ENCODE data around the gene AK9. TPM values are rescaled to one million over a fixed set of nuclear protein-coding genes. Genes with fewer than 3 reads are reported as not detected.

The AK9 gene
- total and polyA plus RNA-seq, 2 donors: 12.9 to 14.4 TPM

DNA sequence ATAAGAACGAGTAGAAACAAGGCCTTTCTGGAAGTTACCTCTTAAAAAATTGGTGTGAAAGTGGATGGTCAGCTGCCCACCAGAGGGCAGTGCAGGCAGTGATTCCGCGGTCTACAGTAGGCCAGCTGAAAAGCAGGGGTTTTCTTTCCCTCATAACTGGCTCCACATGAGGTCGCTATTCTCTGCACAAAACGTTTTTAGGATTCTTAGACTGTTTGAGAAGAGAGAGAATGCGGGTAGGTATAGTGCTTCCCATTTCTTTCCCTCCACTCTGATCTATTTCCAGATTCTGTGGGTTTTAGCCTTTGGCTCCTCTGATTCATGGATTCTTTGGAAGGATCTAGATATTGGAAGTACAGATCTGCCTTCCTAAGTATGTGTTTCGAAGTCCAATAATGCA is 14.3 kb upstream of the AK9 start:
- no peak overlapping the region for H3K4me3 ChIP-seq (ENCODE audit: low read length in 2 of 2)

DNA sequence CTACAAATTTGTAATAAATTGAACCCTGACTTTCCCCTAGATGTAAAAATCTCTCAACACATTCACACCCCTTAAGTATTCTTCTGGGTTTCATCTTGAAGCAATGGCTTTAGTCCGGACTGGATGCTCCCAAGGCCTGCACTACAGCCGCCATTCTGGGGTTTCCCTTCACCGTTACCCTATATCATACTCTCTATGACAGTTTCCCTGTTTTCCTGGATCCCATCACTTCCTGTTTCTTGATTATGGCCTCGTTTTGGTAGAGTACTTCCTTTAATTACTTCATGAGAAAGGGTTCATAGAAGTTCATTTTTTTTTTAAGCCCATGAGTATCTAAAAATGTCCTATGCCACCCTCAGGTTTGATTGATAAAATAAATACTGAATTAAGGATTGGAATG is 11.8 kb upstream of the AK9 start:
- H3K27ac ChIP-seq (ENCODE audit: low read depth in 1 of 2, low read length in 1 of 2): no peak overlapping the region
- 72% methylated on average over 4 of the region's 4 CpGs for WGBS
- no peak for DNase-seq (ENCODE audit: low read depth in 6 of 9, low spot score in 9 of 9)

More for the DNA sequence above, 14.3 kb upstream of the AK9 start:
- Histone ChIP-seq H3K9me3 (ENCODE audit: control insufficient read depth in 2 of 2, insufficient read depth in 1 of 2, low read length in 1 of 2) (no peaks in the 10 kb centered on the region), H3K27me3 (ENCODE audit: control insufficient read depth in 2 of 2, insufficient read depth in 1 of 2, low read length in 1 of 2) (no peaks in the 10 kb centered on the region), H3K27ac (ENCODE audit: low read depth in 1 of 2, low read length in 1 of 2) (no peak overlapping the region), H3K4me1 (ENCODE audit: control insufficient read depth in 2 of 2, insufficient read depth in 2 of 2, low read length in 2 of 2) (peaks cover 2 to 8% of the 10 kb centered on the region in 2 donors), H3K36me3 (ENCODE audit: control insufficient read depth in 2 of 2, insufficient read depth in 2 of 2, low read length in 1 of 2) (no peaks in the 10 kb centered on the region)
- peak; percentile 49 to 88 (median 76) for DNase-seq (ENCODE audit: low read depth in 6 of 9, low spot score in 9 of 9)
- WGBS: 21% methylated on average over 7 of the region's 7 CpGs

DNA sequence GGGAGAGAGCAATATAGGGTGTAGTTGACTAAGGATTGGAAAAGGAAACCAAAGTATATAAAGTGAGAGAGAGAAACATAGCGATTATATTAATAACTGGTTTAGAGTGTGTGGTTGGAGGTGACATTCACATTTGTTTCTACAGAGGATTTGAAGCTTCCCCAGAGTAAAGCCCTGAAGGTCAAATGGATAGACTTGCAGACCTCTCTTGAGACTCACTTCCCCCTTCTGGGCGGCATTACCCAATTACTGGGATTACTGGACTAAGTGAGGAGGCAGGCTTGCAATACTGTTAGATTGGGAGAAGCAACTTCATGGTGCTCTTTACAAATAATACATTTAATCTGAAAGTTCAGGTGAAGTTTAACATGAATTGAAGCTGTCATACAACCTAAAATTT is 10.8 kb upstream of the AK9 start:
- WGBS: 94% methylated on average over 2 of the region's 2 CpGs
- Histone ChIP-seq H3K9me3 (ENCODE audit: control insufficient read depth in 2 of 2, insufficient read depth in 1 of 2, low read length in 1 of 2) (no peaks in the 10 kb centered on the region), H3K27ac (ENCODE audit: low read depth in 1 of 2, low read length in 1 of 2) (no peak overlapping the region), H3K4me3 (ENCODE audit: low read length in 2 of 2) (no peak overlapping the region), H3K36me3 (ENCODE audit: control insufficient read depth in 2 of 2, insufficient read depth in 2 of 2, low read length in 1 of 2) (no peaks in the 10 kb centered on the region), H3K4me1 (ENCODE audit: control insufficient read depth in 2 of 2, insufficient read depth in 2 of 2, low read length in 2 of 2) (peaks cover 2 to 8% of the 10 kb centered on the region in 2 donors), H3K27me3 (ENCODE audit: control insufficient read depth in 2 of 2, insufficient read depth in 1 of 2, low read length in 1 of 2) (no peaks in the 10 kb centered on the region)
- no peak for DNase-seq (ENCODE audit: low read depth in 6 of 9, low spot score in 9 of 9)

More for the DNA sequence above, 11.8 kb upstream of the AK9 start:
- H3K27me3 ChIP-seq (ENCODE audit: control insufficient read depth in 2 of 2, insufficient read depth in 1 of 2, low read length in 1 of 2): no peaks in the 10 kb centered on the region
- peaks cover 2 to 8% of the 10 kb centered on the region in 2 donors for H3K4me1 ChIP-seq (ENCODE audit: control insufficient read depth in 2 of 2, insufficient read depth in 2 of 2, low read length in 2 of 2)
- no peaks in the 10 kb centered on the region for H3K9me3 ChIP-seq (ENCODE audit: control insufficient read depth in 2 of 2, insufficient read depth in 1 of 2, low read length in 1 of 2)
- no peaks in the 10 kb centered on the region for H3K36me3 ChIP-seq (ENCODE audit: control insufficient read depth in 2 of 2, insufficient read depth in 2 of 2, low read length in 1 of 2)
- H3K4me3 ChIP-seq (ENCODE audit: low read length in 2 of 2): no peak overlapping the region

DNA sequence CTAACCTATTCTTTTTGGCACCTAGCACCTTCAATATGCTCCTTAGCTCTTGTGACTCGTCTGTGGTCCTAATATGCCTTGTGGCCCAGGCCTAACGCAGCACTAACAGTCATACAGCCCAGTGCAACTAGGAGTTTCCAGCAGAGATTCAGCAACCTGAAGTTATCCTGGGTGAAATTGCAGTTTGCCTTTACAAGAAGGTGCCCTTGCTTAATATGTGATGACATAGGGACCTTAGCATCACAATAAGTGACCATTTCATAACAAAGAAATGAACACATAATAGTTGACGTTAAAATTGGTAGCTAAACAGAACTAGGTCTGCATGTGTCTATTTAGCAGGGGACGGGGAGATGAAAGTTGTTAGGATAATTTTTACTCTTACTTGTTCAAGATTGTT is 10.2 kb upstream of the AK9 start:
- no peaks in the 10 kb centered on the region for H3K9me3 ChIP-seq (ENCODE audit: control insufficient read depth in 2 of 2, insufficient read depth in 1 of 2, low read length in 1 of 2)
- no peaks in the 10 kb centered on the region for H3K36me3 ChIP-seq (ENCODE audit: control insufficient read depth in 2 of 2, insufficient read depth in 2 of 2, low read length in 1 of 2)
- no peaks in the 10 kb centered on the region for H3K27me3 ChIP-seq (ENCODE audit: control insufficient read depth in 2 of 2, insufficient read depth in 1 of 2, low read length in 1 of 2)
- peaks cover 2 to 4% of the 10 kb centered on the region in 2 donors for H3K4me1 ChIP-seq (ENCODE audit: control insufficient read depth in 2 of 2, insufficient read depth in 2 of 2, low read length in 2 of 2)
- no peak overlapping the region for H3K4me3 ChIP-seq (ENCODE audit: low read length in 2 of 2)
- no peak for DNase-seq (ENCODE audit: low read depth in 6 of 9, low spot score in 9 of 9)
- H3K27ac ChIP-seq (ENCODE audit: low read depth in 1 of 2, low read length in 1 of 2): no peak overlapping the region
- 96% methylated on average over 4 of the region's 4 CpGs for WGBS

DNA sequence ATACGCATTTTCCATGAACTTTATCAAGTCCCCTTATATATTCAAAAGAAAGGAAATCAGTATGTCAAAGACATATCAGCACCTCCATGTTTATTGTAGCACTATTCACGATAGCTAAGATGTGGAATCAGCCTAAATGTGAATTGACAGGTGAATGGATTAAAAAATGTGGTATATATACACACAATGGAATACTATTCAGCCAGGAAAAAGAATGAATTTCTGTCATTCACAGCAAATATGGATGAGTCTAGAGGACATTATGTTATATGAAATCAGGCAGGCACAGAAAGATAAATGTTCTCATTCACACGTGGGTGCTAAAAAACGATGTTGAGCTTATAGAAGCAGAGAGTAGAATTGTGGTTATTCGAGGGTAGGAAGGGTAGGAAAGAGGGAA is 5.4 kb upstream of the AK9 start:
- peaks cover 3 to 7% of the 10 kb centered on the region in 2 donors for H3K4me1 ChIP-seq (ENCODE audit: control insufficient read depth in 2 of 2, insufficient read depth in 2 of 2, low read length in 2 of 2)
- H3K36me3 ChIP-seq (ENCODE audit: control insufficient read depth in 2 of 2, insufficient read depth in 2 of 2, low read length in 1 of 2): peaks cover 0 to 3% of the 10 kb centered on the region in 2 donors
- H3K27ac ChIP-seq (ENCODE audit: low read depth in 1 of 2, low read length in 1 of 2): no peak overlapping the region
- no peak for DNase-seq (ENCODE audit: low read depth in 6 of 9, low spot score in 9 of 9)
- no peaks in the 10 kb centered on the region for H3K9me3 ChIP-seq (ENCODE audit: control insufficient read depth in 2 of 2, insufficient read depth in 1 of 2, low read length in 1 of 2)
- WGBS: 97% methylated on average over 5 of the region's 5 CpGs
- no peak overlapping the region for H3K4me3 ChIP-seq (ENCODE audit: low read length in 2 of 2)
- no peaks in the 10 kb centered on the region for H3K27me3 ChIP-seq (ENCODE audit: control insufficient read depth in 2 of 2, insufficient read depth in 1 of 2, low read length in 1 of 2)

DNA sequence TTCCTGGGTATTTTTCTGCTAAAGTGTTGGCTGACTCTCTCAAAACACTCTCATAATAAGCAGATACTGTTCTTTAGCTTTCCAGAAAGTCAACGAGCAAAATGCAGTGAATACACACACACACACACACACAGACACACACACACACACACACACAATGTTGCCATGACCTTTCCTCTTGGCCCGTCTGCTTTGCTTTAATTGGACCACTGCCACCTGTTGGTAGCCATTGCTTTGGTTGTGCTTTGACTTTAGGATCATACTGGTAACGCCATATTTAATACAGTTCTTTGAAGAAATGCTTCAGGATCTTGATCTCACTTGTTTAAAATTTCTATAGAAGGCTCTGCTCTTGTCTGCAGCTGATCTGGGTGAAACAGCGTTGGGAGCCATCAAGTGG is 4.5 kb upstream of the AK9 start:
- Histone ChIP-seq H3K27me3 (ENCODE audit: control insufficient read depth in 2 of 2, insufficient read depth in 1 of 2, low read length in 1 of 2) (no peaks in the 10 kb centered on the region), H3K4me3 (ENCODE audit: low read length in 2 of 2) (no peak overlapping the region), H3K36me3 (ENCODE audit: control insufficient read depth in 2 of 2, insufficient read depth in 2 of 2, low read length in 1 of 2) (peaks cover 0 to 3% of the 10 kb centered on the region in 2 donors), H3K9me3 (ENCODE audit: control insufficient read depth in 2 of 2, insufficient read depth in 1 of 2, low read length in 1 of 2) (no peaks in the 10 kb centered on the region), H3K27ac (ENCODE audit: low read depth in 1 of 2, low read length in 1 of 2) (peak overlapping the region in 1 of 2 donors; percentile 9), H3K4me1 (ENCODE audit: control insufficient read depth in 2 of 2, insufficient read depth in 2 of 2, low read length in 2 of 2) (peaks cover 3 to 7% of the 10 kb centered on the region in 2 donors)
- no peak for DNase-seq (ENCODE audit: low read depth in 6 of 9, low spot score in 9 of 9)
- 96% methylated on average over 4 of the region's 4 CpGs for WGBS

DNA sequence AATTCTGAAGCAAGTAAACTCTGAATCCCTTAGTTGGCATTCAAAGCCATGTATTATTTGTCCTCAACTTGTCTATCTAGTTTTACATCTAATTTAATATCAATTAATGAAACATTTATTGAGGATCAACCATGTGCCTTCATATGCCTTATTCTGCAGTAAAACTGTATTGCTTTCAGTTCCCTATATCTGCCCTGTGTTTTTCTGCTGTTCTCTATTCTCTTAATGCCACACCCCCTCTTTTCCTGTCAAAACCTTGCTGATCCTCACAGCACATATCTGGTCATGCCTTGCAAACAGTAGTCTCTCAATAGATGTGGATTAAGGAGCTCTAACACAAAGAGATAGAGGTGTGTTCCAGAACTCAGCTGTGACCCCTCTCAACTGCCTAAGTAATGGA is 2.1 kb upstream of the AK9 start:
- no peak for DNase-seq (ENCODE audit: low read depth in 6 of 9, low spot score in 9 of 9)
- Histone ChIP-seq H3K36me3 (ENCODE audit: control insufficient read depth in 2 of 2, insufficient read depth in 2 of 2, low read length in 1 of 2) (peaks cover 0 to 3% of the 10 kb centered on the region in 2 donors), H3K9me3 (ENCODE audit: control insufficient read depth in 2 of 2, insufficient read depth in 1 of 2, low read length in 1 of 2) (no peaks in the 10 kb centered on the region), H3K27ac (ENCODE audit: low read depth in 1 of 2, low read length in 1 of 2) (no peak overlapping the region), H3K27me3 (ENCODE audit: control insufficient read depth in 2 of 2, insufficient read depth in 1 of 2, low read length in 1 of 2) (no peaks in the 10 kb centered on the region), H3K4me3 (ENCODE audit: low read length in 2 of 2) (no peak overlapping the region), H3K4me1 (ENCODE audit: control insufficient read depth in 2 of 2, insufficient read depth in 2 of 2, low read length in 2 of 2) (peaks cover 7% of the 10 kb centered on the region in 2 donors)

DNA sequence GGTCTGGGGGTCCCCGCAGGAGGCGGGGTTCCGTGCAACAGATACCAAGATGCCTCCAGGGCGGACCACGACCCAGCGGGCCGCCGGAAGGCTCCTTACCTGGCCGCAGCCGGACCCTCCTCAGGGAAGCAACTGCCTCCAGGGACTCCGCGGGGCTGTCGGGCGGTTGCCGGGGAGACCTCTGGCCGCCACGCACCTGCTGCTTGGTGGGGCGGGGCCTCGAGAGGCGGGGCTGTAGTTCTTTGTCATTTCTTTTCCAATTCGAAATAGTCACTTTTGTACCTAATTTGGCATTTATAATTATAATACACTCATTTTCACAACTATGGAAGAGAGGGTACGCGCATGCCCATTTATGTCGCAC is 647 bp downstream of the AK9 start:
- Histone ChIP-seq H3K27me3 (ENCODE audit: control insufficient read depth in 2 of 2, insufficient read depth in 1 of 2, low read length in 1 of 2) (no peaks in the 10 kb centered on the region), H3K9me3 (ENCODE audit: control insufficient read depth in 2 of 2, insufficient read depth in 1 of 2, low read length in 1 of 2) (no peaks in the 10 kb centered on the region), H3K36me3 (ENCODE audit: control insufficient read depth in 2 of 2, insufficient read depth in 2 of 2, low read length in 1 of 2) (peaks cover 0 to 3% of the 10 kb centered on the region in 2 donors), H3K4me3 (ENCODE audit: low read length in 2 of 2) (peak overlapping the region; percentile 79 to 84), H3K27ac (ENCODE audit: low read depth in 1 of 2, low read length in 1 of 2) (peak overlapping the region; percentile 76 to 87), H3K4me1 (ENCODE audit: control insufficient read depth in 2 of 2, insufficient read depth in 2 of 2, low read length in 2 of 2) (peaks cover 7% of the 10 kb centered on the region in 2 donors)
- peak; percentile 29 to 75 (median 51) for DNase-seq (ENCODE audit: low read depth in 6 of 9, low spot score in 9 of 9)
- WGBS: under 1% methylated on average over 24 of the region's 24 CpGs

DNA sequence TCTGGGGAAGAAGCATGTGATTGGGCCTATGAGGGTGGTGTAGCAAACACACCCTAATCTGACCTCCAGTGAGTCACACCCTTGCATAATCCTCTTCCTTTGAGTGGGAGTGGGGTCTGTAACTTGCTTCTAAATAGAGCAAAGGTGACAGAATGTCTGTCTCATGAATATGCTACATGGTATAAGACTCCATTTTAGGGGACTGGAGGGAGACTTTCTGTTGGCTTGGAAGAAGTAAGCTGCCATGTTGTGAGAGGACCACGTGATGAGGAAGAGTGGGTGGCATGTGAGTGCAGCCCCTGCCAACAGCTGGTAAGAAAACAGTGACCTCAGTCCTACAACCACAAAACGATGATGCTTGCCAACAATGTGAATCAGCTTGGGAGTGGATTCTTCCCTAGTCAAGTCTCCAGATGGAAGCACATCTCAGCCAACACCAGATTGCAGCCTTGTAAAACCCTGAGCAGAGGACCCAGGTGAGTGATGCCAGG is 3.7 kb downstream of the AK9 start:
- no peak for DNase-seq (ENCODE audit: low read depth in 6 of 9, low spot score in 9 of 9)
- H3K27ac ChIP-seq (ENCODE audit: low read depth in 1 of 2, low read length in 1 of 2): no peak overlapping the region

More for the DNA sequence above, 3.7 kb downstream of the AK9 start:
- Histone ChIP-seq H3K27me3 (ENCODE audit: control insufficient read depth in 2 of 2, insufficient read depth in 1 of 2, low read length in 1 of 2) (no peaks in the 10 kb centered on the region), H3K36me3 (ENCODE audit: control insufficient read depth in 2 of 2, insufficient read depth in 2 of 2, low read length in 1 of 2) (no peaks in the 10 kb centered on the region), H3K4me1 (ENCODE audit: control insufficient read depth in 2 of 2, insufficient read depth in 2 of 2, low read length in 2 of 2) (peaks cover 0 to 4% of the 10 kb centered on the region in 2 donors), H3K4me3 (ENCODE audit: low read length in 2 of 2) (no peak overlapping the region), H3K9me3 (ENCODE audit: control insufficient read depth in 2 of 2, insufficient read depth in 1 of 2, low read length in 1 of 2) (no peaks in the 10 kb centered on the region)
- WGBS: 87% methylated on average over 2 of the region's 2 CpGs

Data from thymus (tissue), 11 donors.